Transverse colon (tissue), 4 donors: Measurements from ENCODE around the gene DCPS. TPM values are rescaled to one million over a fixed set of nuclear protein-coding genes. Genes with fewer than 3 reads are reported as not detected.

Experiments used
- DNase-seq: peaks from one replicate; pipeline ENCODE4 v3.0.0-alpha.2; 2019
- H3K27ac ChIP-seq, 4 donors: fragments of 200-600 bp; sonication (generic); 2 replicates each; pipeline ENCODE4 v1.5.1; 2016 to 2018; ENCODE audit warnings: inconsistent platforms in 4 of 4
- H3K27me3 ChIP-seq: fragments of 200-600 bp; sonication (generic); 2 replicates; pipeline ENCODE4 v1.5.1; 2017; ENCODE audit warnings: inconsistent platforms
- H3K36me3 ChIP-seq, 4 donors: fragments of 200-600 bp; sonication (generic); 2 replicates each; pipeline ENCODE4 v1.5.1; 2017 to 2019; ENCODE audit warnings: inconsistent platforms in 4 of 4
- H3K4me1 ChIP-seq, 4 donors: fragments of 200-600 bp; sonication (generic); 2 replicates each; pipeline ENCODE4 v1.5.1; 2017 to 2020; ENCODE audit warnings: inconsistent platforms in 4 of 4
- H3K4me3 ChIP-seq, 4 donors: fragments of 200-600 bp; sonication (generic); 1 replicate in 1 of 4; 2 replicates in 3 of 4; pipeline versions ENCODE4 v1.5.1 to v1.6.1; 2017 to 2019; ENCODE audit warnings: inconsistent platforms in 4 of 4
- H3K9me3 ChIP-seq, 2 donors: fragments of 200-600 bp; sonication (generic); 2 replicates each; pipeline ENCODE4 v1.5.1; 2017 to 2019; ENCODE audit warnings: inconsistent platforms in 2 of 2
- CTCF ChIP-seq, 5 experiments: fragments of 200-600 bp in 3 of 5; fragments of 450-650 bp in 2 of 5; sonication (generic) in 3 of 5; IDR thresholded peaks; 1 replicate in 2 of 5; 2 replicates in 3 of 5; pipeline ENCODE4 v1.5.1; 2016 to 2017; ENCODE audit warnings: antibody characterized with exemption in 5 of 5, inconsistent platforms in 3 of 5, mild to moderate bottlenecking in 2 of 5, moderate library complexity in 1 of 5
- EP300 ChIP-seq: sonication (generic); formaldehyde crosslinking; IDR thresholded peaks from one replicate; pipeline ENCODE4 v1.6.1; 2017; ENCODE audit warnings: antibody characterized with exemption, low read depth
- POLR2A ChIP-seq: fragments of 450-650 bp; IDR thresholded peaks from one replicate; pipeline ENCODE4 v1.6.1; 2016; ENCODE audit warnings: antibody characterized with exemption, mild to moderate bottlenecking, moderate library complexity
- POLR2AphosphoS5 ChIP-seq, 3 donors: sonication (generic); formaldehyde crosslinking; IDR thresholded peaks; one replicate each; pipeline ENCODE4 v1.6.1; 2016; ENCODE audit warnings: antibody characterized with exemption in 3 of 3
- WGBS, 2 donors: methylation state at CpG; one replicate each; pipeline ENCODE4 v1.1.5; 2018; ENCODE audit warnings: low coverage in 1 of 2; 5-methylcytosine and 5-hydroxymethylcytosine counted together
- in situ Hi-C, 4 donors: fragments of 200-750 bp; cut with MboI; loops; one replicate each; pipeline versions ENCODE4 v1.15.0 to v1.15.1; 2017; ENCODE audit warnings: low sequenced_read_pairs in 3 of 4, low pct_ligation_motif_present in 1 of 4, low pct_unique_long_range_greater_than_20kb in 1 of 4
- intact Hi-C: fragments of 100-400 bp; cut with DNase I; formaldehyde crosslinking; loops from one replicate; pipeline ENCODE4 v1.15.1; 2023; ENCODE audit warnings: low total_unique reads
- total RNA-seq, 4 donors: library from RNA; depleted of rRNA; stranded (reverse); fragments of >200 nt; gene quantifications; one replicate each; pipeline ENCODE4 v1.1.0, GENCODE V29; 2016

DCPS gene
- total RNA-seq, 4 donors from 2014 or later, result 0.40 to 13.7 (median 11.3) TPM

GRCh38 chr11:126337474-126338241, 33.8 kb downstream of the DCPS start:
- no peak overlapping the region for H3K27ac ChIP-seq
- intact Hi-C loops (no loop called here), in situ Hi-C loops (no loop called here)
- no peaks in the 10 kb centered on the region for H3K9me3 ChIP-seq
- no peaks in the 10 kb centered on the region for H3K36me3 ChIP-seq
- peaks cover 0 to 8% (median 0%) of the 10 kb centered on the region in 4 donors for H3K4me1 ChIP-seq
- DNase-seq, result no peak
- H3K4me3 ChIP-seq, result no peak overlapping the region
- no peaks in the 10 kb centered on the region for H3K27me3 ChIP-seq
- 91 to 100% methylated on average over 3 to 15 of the region's 15 CpGs for WGBS, 2 donors
- no peak for TF ChIP-seq POLR2A
- TF ChIP-seq POLR2AphosphoS5 (IDR thresholded peaks at IDR 0.05), result no peak
- no peak for TF ChIP-seq CTCF (IDR thresholded peaks at IDR 0.05)
- TF ChIP-seq EP300, result no peak

- H3K36me3 ChIP-seq, result no peaks in the 10 kb centered on the region
- no peak overlapping the region for H3K27ac ChIP-seq
- H3K4me1 ChIP-seq, result peaks cover 0 to 8% (median 0%) of the 10 kb centered on the region in 4 donors
- no peak for DNase-seq
- H3K9me3 ChIP-seq, result no peaks in the 10 kb centered on the region
- WGBS, 2 donors, result 93 to 94% methylated on average over 3 to 7 of the region's 7 CpGs
- in situ Hi-C loops, result no loop called here
- H3K4me3 ChIP-seq, result no peak overlapping the region
- TF ChIP-seq POLR2A (no peak), CTCF (IDR thresholded peaks at IDR 0.05) (no peak), POLR2AphosphoS5 (IDR thresholded peaks at IDR 0.05) (no peak), EP300 (no peak)
- intact Hi-C loops, result no loop called here
- H3K27me3 ChIP-seq, result no peaks in the 10 kb centered on the region
These were observed 34.6 kb downstream of the DCPS start for GRCh38 chr11:126338346-126339055.

- 82% methylated on average over 15 of the region's 15 CpGs; no CpG with 5 or more reads in 1 of the 2 donors for WGBS, 2 donors
- intact Hi-C loops, result no loop called here
These were observed 35.4 kb downstream of the DCPS start for GRCh38 chr11:126339073-126339862.

More at GRCh38 chr11:126339073-126339862, 35.4 kb downstream of the DCPS start:
- no peaks in the 10 kb centered on the region for H3K27me3 ChIP-seq
- peaks cover 0 to 8% (median 0%) of the 10 kb centered on the region in 4 donors for H3K4me1 ChIP-seq
- no peaks in the 10 kb centered on the region for H3K36me3 ChIP-seq
- TF ChIP-seq POLR2A (no peak), CTCF (IDR thresholded peaks at IDR 0.05) (no peak), POLR2AphosphoS5 (IDR thresholded peaks at IDR 0.05) (no peak), EP300 (no peak)
- H3K4me3 ChIP-seq, result no peak overlapping the region
- in situ Hi-C loops, result no loop called here
- no peak for DNase-seq
- no peaks in the 10 kb centered on the region for H3K9me3 ChIP-seq
- H3K27ac ChIP-seq, result peak overlapping the region in 1 of 4 donors; percentile 4
